Mucosa of gallbladder (tissue), 1 donor: ENCODE data around the gene PAX2. TPM values are rescaled to one million over a fixed set of nuclear protein-coding genes. Genes with fewer than 3 reads are reported as not detected.

Experiments
- DNase-seq: peaks from one replicate; pipeline ENCODE4 v3.0.0-alpha.2; 2020; ENCODE audit warnings: low spot score
- total RNA-seq: library from RNA; stranded (reverse); gene quantifications from one replicate; pipeline ENCODE4 v1.2.1, GENCODE V29; 2021
- donor health status: DM: no; HTN: no; CAD: no.

PAX2 gene
- total RNA-seq, 1 donor from 2014 or later: not detected

DNA sequence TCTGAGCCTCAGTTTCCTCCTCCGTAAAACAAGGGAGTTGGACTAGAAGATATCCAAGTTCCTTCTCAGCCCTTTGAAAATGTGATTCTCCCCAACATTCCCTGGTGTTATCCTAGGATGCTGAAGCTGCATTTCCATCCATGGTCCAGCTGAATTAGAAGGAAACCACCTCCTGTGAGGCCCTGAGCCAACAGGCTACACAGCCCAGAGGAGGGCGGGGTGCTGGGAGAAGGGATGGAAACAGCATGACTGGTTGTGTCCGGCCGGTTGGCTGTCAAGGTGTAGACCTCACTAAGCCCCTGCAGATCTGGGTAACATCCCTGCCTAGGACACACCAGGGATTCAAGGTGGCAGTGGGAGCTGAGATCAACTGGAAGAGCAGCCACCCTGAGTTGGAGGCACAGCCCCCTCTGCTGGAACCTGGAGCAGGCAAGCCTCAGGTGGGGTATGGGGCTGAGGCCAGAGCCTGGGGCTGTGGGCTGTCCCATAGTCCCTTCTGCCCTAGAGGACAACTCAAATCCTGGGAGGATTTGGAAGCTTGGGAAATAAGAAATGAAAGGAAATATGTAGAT, 72.0 kb downstream of the PAX2 start:
- no peak for DNase-seq

DNA sequence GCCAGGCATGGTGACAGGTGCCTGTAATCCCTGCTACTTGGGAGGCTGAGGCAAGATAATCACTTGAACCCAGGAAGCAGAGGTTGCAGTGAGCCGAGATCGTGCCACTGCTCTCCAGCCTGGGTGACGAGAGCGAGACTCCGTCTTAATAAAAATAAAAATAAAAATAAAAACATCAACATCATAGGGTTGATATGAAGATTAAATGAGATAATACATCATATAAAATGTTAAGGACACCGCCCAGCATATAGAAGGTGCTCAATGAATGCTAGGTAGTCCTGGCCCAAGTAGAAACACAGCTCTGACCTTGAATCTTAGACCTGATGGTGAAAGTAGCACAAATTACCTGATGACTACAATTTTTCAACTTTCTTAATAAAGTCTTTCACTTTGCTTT, 74.0 kb downstream of the PAX2 start:
- no peak for DNase-seq

DNA sequence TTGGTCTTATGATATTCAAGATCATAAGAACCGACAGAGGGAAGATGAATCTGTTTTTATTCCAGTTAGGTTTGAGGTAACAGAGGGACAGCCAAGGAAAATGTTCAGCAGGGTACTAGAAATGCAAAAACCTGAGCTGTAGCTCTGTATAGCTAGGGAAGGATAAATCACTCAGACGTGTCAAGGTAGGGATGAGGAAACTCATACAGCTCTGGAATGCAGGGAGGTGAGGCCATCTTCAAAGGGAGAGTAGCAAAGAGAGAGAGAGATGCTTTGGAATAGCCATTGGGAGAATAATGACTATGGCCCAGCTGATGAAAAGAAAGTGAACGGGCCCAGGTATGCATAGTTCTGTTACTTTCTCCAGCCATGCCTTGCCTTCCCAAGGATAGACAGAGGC, 77.8 kb downstream of the PAX2 start:
- no peak for DNase-seq

DNA sequence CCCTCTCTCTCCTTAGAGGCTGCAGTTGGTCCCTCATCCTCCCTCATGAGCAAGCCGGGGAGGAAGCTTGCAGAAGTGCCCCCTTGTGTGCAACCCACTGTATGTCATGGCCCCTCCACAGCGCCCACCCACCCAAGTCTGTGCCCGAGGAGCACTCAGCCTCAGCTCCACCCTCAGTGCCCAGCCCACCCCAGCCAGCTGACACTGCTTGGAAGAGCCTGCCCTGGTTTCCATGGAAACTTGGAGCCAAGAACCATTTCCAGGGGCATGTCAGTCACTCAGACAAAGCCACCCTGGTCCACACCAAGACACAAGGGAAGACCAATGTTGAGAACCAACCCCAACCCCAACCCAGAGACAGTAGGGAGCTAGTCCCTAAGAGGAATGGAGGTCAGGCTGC, 79.5 kb downstream of the PAX2 start:
- no peak for DNase-seq

DNA sequence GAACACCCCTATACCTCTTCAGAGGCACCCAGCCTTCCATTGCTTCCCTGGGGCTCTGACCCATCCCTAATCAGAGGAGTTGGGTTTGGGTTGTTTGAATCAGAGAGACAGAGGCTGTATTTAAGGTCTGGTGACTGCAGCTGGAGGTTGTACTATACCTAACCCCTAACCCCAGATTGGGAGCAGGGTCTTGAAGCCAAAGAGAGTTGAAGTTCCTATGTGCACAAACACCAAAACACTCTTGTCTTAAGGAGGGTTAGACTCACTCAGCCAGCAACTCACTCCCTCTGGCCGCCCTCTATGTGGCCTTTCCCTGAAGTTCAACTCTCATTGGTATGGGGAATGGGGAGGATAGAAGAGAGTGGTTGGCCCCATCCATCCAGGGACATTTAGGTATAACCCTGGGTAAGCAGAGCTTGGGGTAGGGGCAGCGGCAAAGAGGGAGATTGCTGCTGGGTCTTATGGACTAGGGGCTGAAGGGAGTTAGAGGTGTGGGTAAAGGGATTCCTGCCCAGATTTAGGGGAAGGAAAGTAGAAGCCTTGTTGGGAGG, 80.0 kb downstream of the PAX2 start:
- no peak for DNase-seq

DNA sequence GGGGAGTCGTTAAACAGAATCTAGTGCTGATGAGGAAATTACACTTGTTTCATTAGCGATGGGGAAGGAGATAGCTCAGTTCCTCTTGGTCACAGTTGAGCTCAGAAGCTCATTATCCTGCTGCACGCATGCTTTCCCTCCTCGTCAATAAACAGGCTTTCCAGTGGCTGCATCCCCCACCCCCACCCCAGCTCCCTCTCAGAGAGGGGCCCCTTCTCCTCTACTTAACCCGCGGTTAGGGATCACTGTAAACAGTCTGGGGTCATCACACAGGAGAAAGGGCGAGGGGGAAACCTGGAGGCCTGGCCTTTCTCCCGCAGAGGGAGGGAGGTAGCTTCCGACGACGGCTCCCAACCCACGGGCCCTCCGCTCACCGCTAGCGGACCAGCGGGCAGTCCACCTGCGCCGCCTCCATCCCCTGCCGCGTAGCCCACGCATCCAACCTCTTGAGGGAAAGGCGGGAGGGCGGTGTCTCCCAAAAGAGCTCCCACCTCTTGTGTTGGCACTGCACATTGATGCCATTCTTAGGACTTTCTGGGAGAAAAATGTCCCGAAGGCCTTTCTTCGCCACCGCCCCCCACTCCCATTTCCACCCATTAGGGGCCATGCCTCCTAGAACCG, 80.8 kb downstream of the PAX2 start:
- DNase-seq: no peak

DNA sequence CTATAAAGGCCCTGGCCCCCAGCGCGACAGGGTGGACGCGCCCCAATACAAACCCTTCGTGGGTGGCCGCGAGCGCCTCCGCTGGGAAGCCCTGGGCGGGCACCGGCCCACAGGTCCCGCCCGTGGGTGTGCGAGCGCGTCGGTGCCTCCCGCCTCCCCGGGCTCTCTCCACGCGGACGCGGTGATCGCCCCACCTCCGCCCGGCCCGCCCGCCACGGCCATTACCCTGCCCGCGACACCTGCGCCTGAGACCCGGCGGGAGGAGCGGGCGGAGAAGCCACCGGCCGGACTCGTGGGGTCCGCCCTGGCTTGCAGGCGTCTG, 81.2 kb downstream of the PAX2 start:
- DNase-seq: no peak

DNA sequence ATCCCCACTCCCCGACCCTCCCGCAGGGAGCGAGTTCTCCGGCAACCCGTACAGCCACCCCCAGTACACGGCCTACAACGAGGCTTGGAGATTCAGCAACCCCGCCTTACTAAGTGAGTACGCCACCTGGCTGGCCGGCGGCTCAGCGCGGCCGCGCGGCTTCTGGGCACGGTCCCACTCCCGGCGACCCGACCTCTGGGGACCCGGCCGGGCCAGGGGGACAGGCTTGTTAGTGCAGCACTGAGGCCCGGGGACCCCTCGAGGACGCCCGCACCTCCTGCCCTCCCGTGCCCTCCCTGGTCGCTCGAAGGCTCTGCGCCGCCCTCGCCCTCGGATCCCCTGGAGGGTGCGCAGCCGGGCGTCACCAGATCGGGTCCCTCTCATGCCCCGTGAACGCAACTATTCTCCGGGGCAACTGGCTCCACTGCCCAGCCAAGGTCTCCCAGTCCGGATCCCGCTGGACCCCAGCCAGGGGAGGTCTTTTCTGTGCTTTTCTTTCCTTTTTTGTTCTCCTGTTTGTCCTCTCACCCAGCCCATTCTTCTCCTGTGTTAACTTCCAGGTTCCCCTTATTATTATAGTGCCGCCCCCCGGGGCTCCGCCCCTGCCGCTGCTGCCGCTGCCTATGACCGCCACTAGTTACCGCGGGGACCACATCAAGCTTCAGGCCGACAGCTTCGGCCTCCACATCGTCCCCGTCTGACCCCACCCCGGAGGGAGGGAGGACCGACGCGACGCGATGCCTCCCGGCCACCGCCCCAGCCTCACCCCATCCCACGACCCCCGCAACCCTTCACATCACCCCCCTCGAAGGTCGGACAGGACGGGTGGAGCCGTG, 81.8 kb downstream of the PAX2 start:
- DNase-seq: no peak

GRCh38 chr10:100827819-100828737, 82.7 kb downstream of the PAX2 start:
- DNase-seq: no peak

DNA sequence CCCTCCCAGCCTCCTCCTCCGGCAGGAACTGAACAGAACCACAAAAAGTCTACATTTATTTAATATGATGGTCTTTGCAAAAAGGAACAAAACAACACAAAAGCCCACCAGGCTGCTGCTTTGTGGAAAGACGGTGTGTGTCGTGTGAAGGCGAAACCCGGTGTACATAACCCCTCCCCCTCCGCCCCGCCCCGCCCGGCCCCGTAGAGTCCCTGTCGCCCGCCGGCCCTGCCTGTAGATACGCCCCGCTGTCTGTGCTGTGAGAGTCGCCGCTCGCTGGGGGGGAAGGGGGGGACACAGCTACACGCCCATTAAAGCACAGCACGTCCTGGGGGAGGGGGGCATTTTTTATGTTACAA, 83.3 kb downstream of the PAX2 start:
- DNase-seq: no peak

- no peak for DNase-seq
Measured at GRCh38 chr10:100829097-100829870, 83.9 kb downstream of the PAX2 start.

DNA sequence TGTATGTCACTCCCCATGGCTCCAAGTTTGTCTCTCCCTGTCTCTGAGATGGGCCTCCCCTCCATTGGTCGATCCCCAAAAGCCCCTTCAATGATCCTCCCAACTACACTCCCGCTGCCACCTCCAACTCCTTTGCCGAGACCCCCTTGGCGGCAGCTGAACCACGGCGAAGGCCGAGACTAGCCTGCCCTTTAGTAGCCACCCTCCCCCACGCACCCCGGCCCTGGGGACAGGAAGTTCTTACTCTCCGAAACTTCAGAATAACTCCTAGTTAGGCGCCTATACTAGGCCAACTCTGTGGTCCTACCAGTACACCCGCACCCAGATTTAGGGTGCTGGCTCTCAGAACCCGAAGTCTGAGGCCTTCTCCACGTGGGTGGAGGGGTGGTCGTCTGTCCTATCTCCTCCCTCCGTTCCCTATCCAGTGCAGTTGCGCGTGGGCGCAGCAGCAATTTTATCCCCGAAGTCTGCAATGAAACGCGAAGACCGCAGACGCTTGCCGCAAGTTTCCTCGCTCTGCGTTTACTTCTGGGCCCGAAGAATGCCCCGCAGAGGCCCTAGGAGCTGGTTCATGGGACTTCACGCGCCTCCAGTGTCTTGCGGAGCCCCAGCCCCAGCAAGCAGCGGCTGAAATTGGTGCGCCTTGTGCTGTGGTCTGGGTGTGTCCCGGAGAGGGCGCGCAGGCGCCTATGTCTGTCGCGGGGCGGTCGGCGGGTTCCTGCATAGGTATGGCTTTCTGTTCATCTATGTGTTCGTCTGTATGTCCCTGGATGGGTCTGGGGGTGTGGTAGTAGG, 84.7 kb downstream of the PAX2 start:
- no peak for DNase-seq

- no peak for DNase-seq
Measured at GRCh38 chr10:100830728-100831111, 85.3 kb downstream of the PAX2 start.

GRCh38 chr10:100831742-100832141, 86.4 kb downstream of the PAX2 start:
- no peak for DNase-seq

GRCh38 chr10:100835810-100836209, 90.4 kb downstream of the PAX2 start:
- DNase-seq: no peak

- no peak for DNase-seq
Measured at GRCh38 chr10:100836891-100837290, 91.5 kb downstream of the PAX2 start.

DNA sequence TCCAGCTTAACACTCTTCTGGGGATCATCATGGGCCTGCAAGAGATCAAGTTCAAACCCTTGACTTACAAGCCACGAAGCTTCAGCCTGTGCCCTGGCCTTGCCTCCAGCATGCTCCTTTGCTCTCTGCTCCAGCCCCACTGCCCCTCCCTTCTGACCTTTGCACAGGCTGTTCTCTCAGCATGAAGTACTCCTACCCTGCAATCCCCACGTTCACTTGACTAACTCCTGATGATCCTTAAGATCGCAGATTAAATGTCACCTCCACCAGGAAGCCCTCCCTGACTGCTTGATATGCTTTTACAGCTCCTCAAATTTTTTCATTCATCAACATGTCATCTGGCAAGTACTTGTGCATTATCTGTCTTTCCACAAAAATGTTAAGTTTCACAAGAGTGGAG, 91.9 kb downstream of the PAX2 start:
- DNase-seq: no peak

- DNase-seq: no peak
Measured at GRCh38 chr10:100838986-100839385, 93.6 kb downstream of the PAX2 start.

DNA sequence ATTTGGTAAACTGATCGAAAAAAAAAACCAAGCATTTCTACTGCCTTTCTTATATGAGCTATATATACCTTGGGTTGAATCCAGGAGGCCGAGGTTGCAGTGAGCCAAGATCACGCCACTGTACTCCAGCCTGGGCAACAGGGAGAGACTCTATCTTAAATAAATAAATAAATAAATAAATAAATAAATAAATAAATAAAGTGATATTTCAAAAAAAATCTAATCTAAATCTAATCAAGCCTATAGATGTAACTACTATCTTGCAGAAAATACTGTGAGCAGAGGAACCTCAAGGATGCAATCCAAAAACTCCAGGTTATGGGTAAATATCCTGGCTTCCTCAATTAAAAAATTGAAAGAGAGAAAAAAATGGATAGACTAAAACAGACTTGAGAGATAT, 96.1 kb downstream of the PAX2 start:
- no peak for DNase-seq

DNA sequence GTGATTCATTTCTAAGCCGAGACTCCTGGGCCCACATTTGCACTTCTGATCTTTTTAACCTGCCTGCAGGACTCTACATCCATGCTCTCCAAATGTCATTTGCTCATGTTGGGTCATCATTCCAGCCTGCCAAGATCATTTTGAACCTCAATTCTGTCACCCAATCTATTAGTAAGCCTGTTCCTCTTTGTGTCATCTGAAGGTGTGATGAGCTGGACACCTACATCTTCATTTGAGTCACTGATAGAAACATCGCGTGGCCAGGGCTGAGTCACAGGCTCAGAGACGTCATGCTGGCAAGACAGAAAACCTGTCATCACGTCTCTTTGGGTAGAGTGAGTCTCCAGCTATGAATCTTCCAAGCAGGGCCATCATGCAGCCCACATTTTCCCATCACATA, 102.1 kb downstream of the PAX2 start:
- no peak for DNase-seq
